Esophagus squamous epithelium (tissue), 5 donors: ENCODE results near the gene ABCA9. TPM values are rescaled to one million over a fixed set of nuclear protein-coding genes. Genes with fewer than 3 reads are reported as not detected.
"Not testable (repeated sequence)": the region's sequence is repeated elsewhere in the genome, so short reads cannot be mapped to it uniquely, and the experiment has no call there.

Experiments
- DNase-seq: peaks from one replicate; lab custom pipeline; 2025; lab: John Stamatoyannopoulos, UW
- H3K27ac ChIP-seq, 4 donors: fragments of 200-600 bp; sonication (generic); one replicate each; pipeline ENCODE4 v1.5.1; 2016 to 2019; ENCODE audit warnings: mild to moderate bottlenecking in 1 of 4
- H3K27me3 ChIP-seq, 4 donors: fragments of 200-600 bp; sonication (generic); 1 replicate in 3 of 4; 2 replicates in 1 of 4; pipeline versions ENCODE4 v1.5.1 to v1.6.0; 2017 to 2021; ENCODE audit warnings: antibody characterized with exemption in 1 of 4
- H3K36me3 ChIP-seq, 3 donors: fragments of 200-600 bp; sonication (generic); one replicate each; pipeline ENCODE4 v1.5.1; 2016 to 2019
- H3K4me1 ChIP-seq, 3 donors: fragments of 200-600 bp; sonication (generic); one replicate each; pipeline ENCODE4 v1.5.1; 2017 to 2019
- H3K4me3 ChIP-seq, 4 donors: fragments of 200-600 bp; sonication (generic); 1 replicate in 3 of 4; 2 replicates in 1 of 4; pipeline ENCODE4 v1.5.1; 2016 to 2019; ENCODE audit warnings: mild to moderate bottlenecking in 2 of 4, moderate library complexity in 1 of 4
- H3K9me3 ChIP-seq, 3 donors: fragments of 200-600 bp; sonication (generic); one replicate each; pipeline ENCODE4 v1.5.1; 2016 to 2019
- POLR2A ChIP-seq, 4 donors: fragments of 450-650 bp; IDR thresholded peaks; one replicate each; pipeline ENCODE4 v1.6.1; 2017; ENCODE audit warnings: antibody characterized with exemption in 4 of 4, mild to moderate bottlenecking in 4 of 4, moderate library complexity in 3 of 4
- WGBS, 2 donors: methylation state at CpG; one replicate each; pipeline ENCODE4 v1.1.5; 2018; 5-methylcytosine and 5-hydroxymethylcytosine counted together
- intact Hi-C: fragments of 100-400 bp; cut with DNase I; formaldehyde crosslinking; loops from one replicate; pipeline ENCODE4 v1.15.0; 2022
- total RNA-seq, 4 donors: library from RNA; depleted of rRNA; stranded (reverse); fragments of >200 nt; gene quantifications; one replicate each; pipeline ENCODE4 v1.1.0, GENCODE V29; 2016
- TF ChIP-seq, protein P1 (sequence below), 6 experiments: fragments of 450-650 bp in 4 of 6; fragments of 200-600 bp in 2 of 6; sonication (generic) in 2 of 6; IDR thresholded peaks; one replicate each; pipeline ENCODE4 v1.5.1; 2016 to 2019; ENCODE audit warnings: antibody characterized with exemption in 6 of 6, mild to moderate bottlenecking in 4 of 6, moderate library complexity in 4 of 6
- donor health status: DM: yes; HTN: yes; CAD: no.

Gene ABCA9
- total RNA-seq, 4 donors from 2014 or later: 0.34 to 17.4 (median 5.3) TPM

GRCh38 chr17:69018687-69019086 is 42.0 kb downstream of the ABCA9 start:
- DNase-seq: no peak
- TF ChIP-seq, protein P1, sequence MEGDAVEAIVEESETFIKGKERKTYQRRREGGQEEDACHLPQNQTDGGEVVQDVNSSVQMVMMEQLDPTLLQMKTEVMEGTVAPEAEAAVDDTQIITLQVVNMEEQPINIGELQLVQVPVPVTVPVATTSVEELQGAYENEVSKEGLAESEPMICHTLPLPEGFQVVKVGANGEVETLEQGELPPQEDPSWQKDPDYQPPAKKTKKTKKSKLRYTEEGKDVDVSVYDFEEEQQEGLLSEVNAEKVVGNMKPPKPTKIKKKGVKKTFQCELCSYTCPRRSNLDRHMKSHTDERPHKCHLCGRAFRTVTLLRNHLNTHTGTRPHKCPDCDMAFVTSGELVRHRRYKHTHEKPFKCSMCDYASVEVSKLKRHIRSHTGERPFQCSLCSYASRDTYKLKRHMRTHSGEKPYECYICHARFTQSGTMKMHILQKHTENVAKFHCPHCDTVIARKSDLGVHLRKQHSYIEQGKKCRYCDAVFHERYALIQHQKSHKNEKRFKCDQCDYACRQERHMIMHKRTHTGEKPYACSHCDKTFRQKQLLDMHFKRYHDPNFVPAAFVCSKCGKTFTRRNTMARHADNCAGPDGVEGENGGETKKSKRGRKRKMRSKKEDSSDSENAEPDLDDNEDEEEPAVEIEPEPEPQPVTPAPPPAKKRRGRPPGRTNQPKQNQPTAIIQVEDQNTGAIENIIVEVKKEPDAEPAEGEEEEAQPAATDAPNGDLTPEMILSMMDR (IDR thresholded peaks at IDR 0.05): no peak
- no peak for TF ChIP-seq POLR2A (IDR thresholded peaks at IDR 0.05)

GRCh38 chr17:69018022-69018615 is 42.6 kb downstream of the ABCA9 start:
- 70 to 77% methylated on average over 3 of the region's 3 CpGs for WGBS, 2 donors
- no peaks in the 10 kb centered on the region for H3K9me3 ChIP-seq
- no peak overlapping the region for H3K27ac ChIP-seq
- H3K4me3 ChIP-seq: no peak overlapping the region
- H3K36me3 ChIP-seq: no peaks in the 10 kb centered on the region
- H3K27me3 ChIP-seq: no peaks in the 10 kb centered on the region
- intact Hi-C loops: no loop called here
- no peaks in the 10 kb centered on the region for H3K4me1 ChIP-seq
- no peak for TF ChIP-seq POLR2A (IDR thresholded peaks at IDR 0.05)
- TF ChIP-seq, protein P1 (IDR thresholded peaks at IDR 0.05): no peak
- no peak for DNase-seq

More at GRCh38 chr17:69018687-69019086, 42.0 kb downstream of the ABCA9 start:
- Histone ChIP-seq H3K4me3 (no peak overlapping the region), H3K4me1 (no peaks in the 10 kb centered on the region), H3K27me3 (no peaks in the 10 kb centered on the region), H3K27ac (no peak overlapping the region), H3K9me3 (no peaks in the 10 kb centered on the region), H3K36me3 (no peaks in the 10 kb centered on the region)
- WGBS, 2 donors: 40 to 46% methylated on average over 1 of the region's 1 CpG
- intact Hi-C loops: no loop called here

- TF ChIP-seq POLR2A (IDR thresholded peaks at IDR 0.05): no peak
- TF ChIP-seq, protein P1 (IDR thresholded peaks at IDR 0.05): no peak
- DNase-seq: no peak
- intact Hi-C loops: no loop called here
- 72 to 78% methylated on average over 2 of the region's 2 CpGs for WGBS, 2 donors
- Histone ChIP-seq H3K4me1 (no peaks in the 10 kb centered on the region), H3K4me3 (no peak overlapping the region), H3K27me3 (no peaks in the 10 kb centered on the region), H3K36me3 (no peaks in the 10 kb centered on the region), H3K9me3 (no peaks in the 10 kb centered on the region), H3K27ac (no peak overlapping the region)
Observed at GRCh38 chr17:69015631-69016030, 45.1 kb downstream of the ABCA9 start.

DNA sequence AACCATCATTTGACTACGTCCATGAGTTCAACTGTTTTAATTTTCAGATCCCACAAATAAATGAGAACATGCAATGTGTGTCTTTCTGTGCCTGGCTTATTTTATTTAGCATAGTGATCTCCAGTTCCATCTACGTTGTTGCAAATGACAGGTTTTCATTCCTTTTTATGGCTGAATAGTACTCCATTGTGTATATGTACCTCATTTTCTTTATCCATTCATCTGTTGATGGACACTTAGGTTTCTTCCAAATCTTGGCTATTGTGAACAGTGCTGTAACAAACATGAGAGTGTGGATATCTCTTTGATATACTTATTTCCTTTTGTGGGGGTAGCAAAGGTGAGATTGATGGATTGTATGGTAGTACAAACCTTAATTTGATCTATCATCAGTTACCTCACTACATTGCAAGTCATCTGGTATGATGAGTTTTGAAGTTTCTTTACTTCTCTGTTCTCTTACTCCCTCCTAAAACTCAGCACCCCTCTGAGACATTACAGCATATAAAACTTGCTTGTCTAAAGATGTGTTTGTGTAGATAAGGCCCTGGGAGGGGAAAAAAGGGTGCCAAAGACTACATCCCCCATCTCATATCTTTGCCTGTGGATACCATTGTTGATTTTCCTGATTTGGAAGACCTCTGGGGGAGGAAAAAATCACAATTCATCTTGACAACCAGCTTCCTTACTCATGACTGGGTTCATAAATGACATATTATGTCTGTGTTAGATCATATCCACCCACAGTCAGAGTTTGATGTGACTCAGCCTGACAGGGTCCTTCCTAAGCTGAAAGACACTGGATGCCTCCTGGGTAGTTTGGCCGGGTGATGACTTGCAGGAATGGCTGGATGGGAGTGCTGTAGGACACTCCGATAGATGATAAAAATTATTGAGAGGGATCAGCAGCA is 47.6 kb downstream of the ABCA9 start:
- no peaks in the 10 kb centered on the region for H3K27me3 ChIP-seq
- no peaks in the 10 kb centered on the region for H3K4me1 ChIP-seq
- no peaks in the 10 kb centered on the region for H3K9me3 ChIP-seq
- intact Hi-C loops: no loop called here
- H3K4me3 ChIP-seq: no peak overlapping the region
- 84 to 90% methylated on average over 4 of the region's 4 CpGs for WGBS, 2 donors
- DNase-seq: no peak
- no peak for TF ChIP-seq POLR2A (IDR thresholded peaks at IDR 0.05)
- TF ChIP-seq, protein P1 (IDR thresholded peaks at IDR 0.05): no peak
- H3K27ac ChIP-seq: no peak overlapping the region
- no peaks in the 10 kb centered on the region for H3K36me3 ChIP-seq

- Histone ChIP-seq H3K27me3 (no peaks in the 10 kb centered on the region), H3K4me1 (no peaks in the 10 kb centered on the region), H3K36me3 (peaks cover 0 to 6% (median 0%) of the 10 kb centered on the region in 3 donors), H3K27ac (no peak overlapping the region), H3K4me3 (no peak overlapping the region), H3K9me3 (no peaks in the 10 kb centered on the region)
- DNase-seq: no peak
- intact Hi-C loops: no loop called here
- TF ChIP-seq POLR2A (IDR thresholded peaks at IDR 0.05): no peak
- TF ChIP-seq, protein P1 (IDR thresholded peaks at IDR 0.05): no peak
- 85 to 86% methylated on average over 3 of the region's 3 CpGs for WGBS, 2 donors
Observed at GRCh38 chr17:69009930-69010329, 50.8 kb downstream of the ABCA9 start.

DNA sequence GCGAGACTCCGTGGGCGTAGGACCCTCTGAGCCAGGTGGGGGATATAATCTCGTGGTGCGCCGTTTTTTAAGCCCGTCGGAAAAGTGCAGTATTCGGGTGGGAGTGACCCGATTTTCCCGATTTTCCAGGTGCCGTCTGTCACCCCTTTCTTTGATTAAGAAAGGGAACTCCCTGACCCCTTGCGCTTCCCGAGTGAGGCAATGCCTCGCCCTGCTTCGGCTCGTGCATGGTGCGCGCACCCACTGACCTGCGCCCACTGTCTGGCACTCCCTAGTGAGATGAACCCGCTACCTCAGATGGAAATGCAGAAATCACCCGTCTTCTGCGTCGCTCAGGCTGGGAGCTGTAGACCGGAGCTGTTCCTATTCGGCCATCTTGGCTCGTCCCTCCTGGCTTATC is 56.0 kb downstream of the ABCA9 start:
- H3K27me3 ChIP-seq, intact Hi-C loops, DNase-seq, H3K27ac ChIP-seq, H3K9me3 ChIP-seq, H3K4me3 ChIP-seq, H3K4me1 ChIP-seq, H3K36me3 ChIP-seq: not testable (repeated sequence)
- WGBS, 2 donors: 98 to 99% methylated on average over 7 to 16 of the region's 27 CpGs

- H3K36me3 ChIP-seq, H3K4me1 ChIP-seq, H3K9me3 ChIP-seq, H3K27ac ChIP-seq, DNase-seq, intact Hi-C loops, H3K27me3 ChIP-seq, H3K4me3 ChIP-seq: not testable (repeated sequence)
- 93% methylated on average over 3 of the region's 3 CpGs for WGBS, 2 donors
Observed at GRCh38 chr17:68999743-69000142, 61.0 kb downstream of the ABCA9 start.
